CD4-positive, alpha-beta T cell treated with Interleukin-12 subunit alpha and Interleukin-12 subunit beta, for 1 hour (primary cell): ENCODE measurements around the gene SLAMF7.
"Not testable (repeated sequence)": the region's sequence is repeated elsewhere in the genome, so short reads cannot be mapped to it uniquely, and the experiment has no call there.

Experiments
- DNase-seq: peaks from one replicate; pipeline ENCODE4 v3.0.0-alpha.2; 2020

SLAMF7 gene

GRCh38 chr1:160721473-160721872 lies 17.6 kb upstream of the SLAMF7 start:
- no peak for DNase-seq

GRCh38 chr1:160722726-160723125 lies 16.3 kb upstream of the SLAMF7 start:
- DNase-seq, result no peak

- DNase-seq, result no peak
Measured at GRCh38 chr1:160723332-160723731, 15.7 kb upstream of the SLAMF7 start.

- no peak for DNase-seq
Measured at GRCh38 chr1:160724465-160725242, 14.4 kb upstream of the SLAMF7 start.

GRCh38 chr1:160726114-160726497 lies 12.9 kb upstream of the SLAMF7 start:
- no peak for DNase-seq

GRCh38 chr1:160726498-160727315 lies 12.3 kb upstream of the SLAMF7 start:
- peak; percentile 84 for DNase-seq

GRCh38 chr1:160727316-160727640 lies 11.8 kb upstream of the SLAMF7 start:
- DNase-seq, result no peak

- DNase-seq, result not testable (repeated sequence)
Measured at GRCh38 chr1:160731564-160731963, 7.5 kb upstream of the SLAMF7 start.

GRCh38 chr1:160731990-160732389 lies 7.1 kb upstream of the SLAMF7 start:
- no peak for DNase-seq

- no peak for DNase-seq
Measured at GRCh38 chr1:160733898-160734297, 5.1 kb upstream of the SLAMF7 start.

- no peak for DNase-seq
Measured at GRCh38 chr1:160734301-160734700, 4.7 kb upstream of the SLAMF7 start.

- no peak for DNase-seq
Measured at GRCh38 chr1:160738271-160738670, 776 bp upstream of the SLAMF7 start.

GRCh38 chr1:160740133-160740688 lies 1.2 kb downstream of the SLAMF7 start:
- no peak for DNase-seq

- DNase-seq, result peak; percentile 41
Measured at GRCh38 chr1:160741092-160741501, 2.0 kb downstream of the SLAMF7 start.

- DNase-seq, result no peak
Measured at GRCh38 chr1:160741612-160742348, 2.7 kb downstream of the SLAMF7 start.

GRCh38 chr1:160742428-160743127 lies 3.5 kb downstream of the SLAMF7 start:
- no peak for DNase-seq

- no peak for DNase-seq
Measured at GRCh38 chr1:160743266-160743665, 4.2 kb downstream of the SLAMF7 start.

- DNase-seq, result peak; percentile 45
Measured at GRCh38 chr1:160744199-160744851, 5.3 kb downstream of the SLAMF7 start.

GRCh38 chr1:160744852-160745520 lies 5.9 kb downstream of the SLAMF7 start:
- no peak for DNase-seq

GRCh38 chr1:160745551-160745950 lies 6.5 kb downstream of the SLAMF7 start:
- DNase-seq, result no peak

GRCh38 chr1:160746836-160747500 lies 7.9 kb downstream of the SLAMF7 start:
- no peak for DNase-seq
